RPMI7951 (cell line): ENCODE results near the gene DYNC1I1. TPM values are rescaled to one million over a fixed set of nuclear protein-coding genes. Genes with fewer than 3 reads are reported as not detected.
A peak's percentile ranks its signal among the peaks of the same experiment; 100 is the strongest.
"Not testable (repeated sequence)": the region's sequence is repeated elsewhere in the genome, so short reads cannot be mapped to it uniquely, and the experiment has no call there.

Source experiments
- DNase-seq: peaks from one replicate; pipeline ENCODE4 v3.0.0-alpha.2; 2012; ENCODE audit warnings: low read depth
- total RNA-seq: library from RNA; depleted of rRNA; stranded (reverse); fragments of >200 nt; shearing (Covaris generic); gene quantifications from 2 replicates; pipeline ENCODE4 v1.2.3, GENCODE V29; 2014

DYNC1I1 gene
- total RNA-seq, 1 experiment from 2014 or later = 2.5 TPM

DNA sequence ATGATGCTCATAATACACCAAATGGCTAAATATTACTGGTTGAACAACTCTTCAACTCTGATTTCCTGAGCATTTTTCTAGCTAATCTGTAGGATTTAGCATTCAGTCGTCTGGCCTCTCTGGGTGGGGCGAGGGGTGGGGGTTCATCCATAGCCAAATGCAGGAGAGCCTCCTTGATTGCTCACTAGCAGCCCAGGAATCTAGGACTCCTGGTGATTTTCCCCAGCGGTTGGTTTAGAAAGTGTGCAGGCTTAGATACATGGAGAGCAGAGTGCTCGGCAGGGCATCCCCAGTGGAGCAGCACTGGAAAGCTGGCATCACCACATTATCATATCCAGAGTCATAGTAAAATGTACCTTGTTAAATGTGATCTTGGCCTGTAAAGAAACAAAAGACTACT lies 136.1 kb downstream of the DYNC1I1 start:
- DNase-seq = no peak

DNA sequence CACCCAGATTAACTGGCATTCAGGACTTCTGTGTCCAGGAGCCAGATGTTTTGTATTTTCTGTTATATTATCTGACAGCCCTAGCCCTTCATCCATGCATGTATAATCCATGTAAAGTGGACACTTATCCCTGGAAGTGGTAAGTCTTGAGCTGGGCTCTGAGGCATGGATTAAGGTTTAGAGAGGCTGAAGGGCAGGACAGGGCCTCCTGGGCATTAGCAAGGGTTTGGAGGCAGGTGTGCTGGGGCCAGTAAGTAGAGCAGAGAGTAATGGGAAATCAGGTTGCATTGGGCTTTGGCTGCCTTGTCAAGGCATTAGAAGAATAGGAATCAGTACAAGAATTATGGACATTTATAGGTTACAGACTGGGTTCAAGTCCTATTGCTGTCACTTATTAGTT lies 138.0 kb downstream of the DYNC1I1 start:
- DNase-seq = no peak

DNA sequence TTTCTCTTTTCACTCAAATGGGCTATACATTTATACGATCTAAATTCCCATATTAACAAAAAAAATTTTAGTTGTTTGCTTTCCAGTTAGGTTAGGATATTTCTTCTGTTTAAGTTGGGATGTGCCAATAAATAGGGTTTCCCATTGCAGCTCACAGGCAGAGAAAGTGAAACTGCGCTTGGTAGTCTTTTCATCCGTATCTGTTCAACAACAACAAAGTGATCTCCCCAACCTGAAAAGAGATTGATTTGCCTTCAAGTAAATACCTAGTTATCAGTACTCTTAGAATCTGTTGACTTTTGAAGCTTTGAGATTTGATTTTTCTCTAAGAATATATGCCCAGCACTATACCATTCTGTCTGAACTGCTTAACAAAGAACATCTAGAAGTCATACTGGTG lies 143.4 kb downstream of the DYNC1I1 start:
- DNase-seq = no peak

- peak; percentile 68 for DNase-seq
Observed at GRCh38 chr7:95916573-95917297, 144.4 kb downstream of the DYNC1I1 start.

DNA sequence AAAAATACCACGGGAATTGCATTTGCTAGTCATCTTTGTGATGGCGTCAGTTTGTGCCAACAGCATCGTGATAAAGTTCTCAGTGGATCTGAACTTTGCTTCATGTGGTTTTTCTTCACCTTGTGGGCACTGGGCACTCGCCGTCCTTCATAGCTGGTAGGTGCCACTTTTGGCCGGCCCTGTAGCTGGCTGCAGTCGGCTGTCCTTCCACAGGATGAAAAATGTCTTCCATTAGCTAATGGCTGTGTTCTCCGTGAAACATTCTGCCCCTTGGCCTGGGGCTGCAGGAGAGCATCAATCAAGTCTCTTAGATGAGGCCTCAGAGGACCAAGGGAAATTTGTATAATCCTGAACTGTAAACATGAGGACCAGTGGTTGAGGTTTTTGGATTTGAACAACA lies 145.3 kb downstream of the DYNC1I1 start:
- DNase-seq = no peak

GRCh38 chr7:95919556-95919955 lies 147.2 kb downstream of the DYNC1I1 start:
- DNase-seq = no peak

GRCh38 chr7:95921543-95921942 lies 149.2 kb downstream of the DYNC1I1 start:
- DNase-seq = peak; percentile 56

- DNase-seq = peak; percentile 44
Observed at GRCh38 chr7:95922191-95922590, 149.8 kb downstream of the DYNC1I1 start.

DNA sequence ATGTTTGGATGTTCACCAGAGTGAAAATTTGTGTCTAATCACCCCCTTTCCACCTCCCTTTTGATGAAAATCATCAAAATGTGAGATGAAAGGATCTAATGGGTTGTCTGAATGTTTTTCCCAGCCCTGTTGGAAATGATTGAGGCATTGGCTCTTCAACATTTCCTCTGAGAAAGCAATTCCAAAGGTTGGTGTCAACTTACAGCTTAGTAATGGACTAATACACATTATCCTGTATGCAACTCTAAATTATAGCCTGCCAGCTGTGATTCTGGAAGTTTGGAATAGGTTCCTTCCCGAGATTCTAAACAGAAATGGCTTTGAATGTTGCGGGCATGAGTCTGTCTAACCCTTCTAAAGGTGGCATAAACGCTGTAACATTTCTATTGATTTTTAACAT lies 152.9 kb downstream of the DYNC1I1 start:
- DNase-seq = no peak

- DNase-seq = no peak
Observed at GRCh38 chr7:95925971-95926370, 153.6 kb downstream of the DYNC1I1 start.

DNA sequence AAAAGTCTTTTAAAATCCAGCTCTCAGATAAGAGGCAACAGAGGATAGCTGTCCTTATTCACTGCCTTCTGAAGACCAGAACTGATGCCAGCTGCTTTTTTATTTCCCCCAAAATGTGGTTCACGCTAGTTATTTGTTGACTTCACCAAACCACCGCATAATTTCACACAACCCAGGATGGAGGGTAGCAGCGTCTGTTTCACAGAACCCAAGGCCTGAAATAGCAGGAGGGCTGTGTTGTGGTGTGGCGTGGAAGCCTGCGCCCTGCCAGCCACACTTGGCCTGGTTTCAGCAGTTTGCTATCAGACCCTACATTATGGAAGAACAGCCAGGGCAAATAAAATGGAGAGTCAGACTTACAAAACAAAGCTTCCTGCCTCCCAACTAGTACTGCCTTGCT lies 155.4 kb downstream of the DYNC1I1 start:
- no peak for DNase-seq

DNA sequence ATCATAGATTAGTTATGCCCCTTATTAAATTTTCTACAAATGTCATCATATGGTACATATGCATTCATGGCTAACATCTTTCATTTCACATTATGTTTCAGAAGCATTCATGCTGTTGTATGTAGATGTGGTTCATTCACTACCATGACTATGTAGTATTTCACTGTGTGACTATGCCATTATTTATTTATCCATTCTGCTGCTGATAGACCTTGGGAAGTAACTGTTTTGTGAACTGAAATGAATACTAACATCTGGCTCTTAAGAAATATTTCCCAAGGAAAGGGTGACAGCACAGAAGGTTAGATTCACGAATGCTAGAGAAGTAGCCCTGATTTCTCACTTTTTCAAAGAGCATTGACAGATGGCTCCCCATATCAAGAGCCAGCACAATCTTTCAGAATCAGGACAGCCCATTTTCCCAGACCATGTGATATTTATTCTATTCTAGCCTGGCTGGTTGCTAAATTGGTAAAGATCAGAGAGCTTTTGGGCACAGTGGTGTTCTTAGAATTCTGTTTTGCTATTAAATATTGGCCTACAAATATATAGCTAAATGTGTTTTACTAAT lies 157.4 kb downstream of the DYNC1I1 start:
- DNase-seq = no peak

DNA sequence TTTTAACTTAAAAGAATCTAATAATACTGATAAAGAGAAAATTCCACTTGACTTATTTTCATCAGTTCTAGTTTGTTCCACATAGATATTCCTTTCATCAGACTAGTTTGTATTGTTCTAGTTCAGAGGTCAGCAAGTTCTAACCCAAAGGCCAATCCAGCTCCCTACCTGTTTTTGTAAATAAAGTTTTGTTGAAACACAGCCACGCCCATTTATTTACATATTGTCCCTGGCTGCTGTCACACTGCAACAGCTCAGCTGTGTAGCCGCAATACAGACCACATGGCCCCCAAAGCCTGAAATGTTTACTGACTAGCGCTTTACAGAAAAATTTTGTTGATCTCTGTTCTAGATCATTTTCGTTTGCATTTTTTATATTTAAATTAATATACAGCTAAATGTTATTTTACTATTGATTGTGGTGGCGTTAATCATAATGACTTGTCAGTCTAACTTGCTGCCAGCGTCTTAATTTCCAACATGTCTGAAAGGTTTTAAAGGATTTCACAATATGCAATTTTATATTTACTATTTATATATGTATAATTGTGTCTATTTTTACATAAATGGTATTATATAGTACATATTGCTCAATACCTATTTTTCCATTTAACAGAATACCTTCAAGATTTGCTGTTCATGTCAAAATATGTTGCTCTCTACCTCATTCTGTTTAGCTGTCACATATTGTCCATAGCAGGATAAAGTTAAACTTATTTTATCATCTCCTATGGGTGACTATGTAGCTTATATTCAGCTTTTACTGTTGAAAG lies 159.3 kb downstream of the DYNC1I1 start:
- DNase-seq = no peak

DNA sequence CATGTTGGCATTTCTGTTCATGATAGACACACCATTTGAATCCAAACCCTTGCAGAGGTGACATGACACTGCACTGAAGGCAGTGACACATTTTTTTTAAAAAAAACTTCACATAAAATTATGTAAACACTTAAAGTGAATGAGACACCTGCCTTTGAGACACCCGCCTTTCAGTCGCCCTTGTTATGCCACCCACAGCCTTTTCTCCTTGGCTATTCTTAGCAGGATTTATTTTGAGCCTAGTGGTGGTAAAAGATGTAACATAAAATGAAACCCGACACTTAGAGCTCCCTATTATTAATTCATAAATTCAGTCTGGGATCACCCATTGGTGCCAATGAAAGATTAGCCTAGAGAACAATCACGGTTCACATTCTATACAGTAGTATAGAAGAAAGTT lies 161.3 kb downstream of the DYNC1I1 start:
- DNase-seq = no peak

GRCh38 chr7:95944867-95945266 lies 172.5 kb downstream of the DYNC1I1 start:
- not testable (repeated sequence) for DNase-seq

DNA sequence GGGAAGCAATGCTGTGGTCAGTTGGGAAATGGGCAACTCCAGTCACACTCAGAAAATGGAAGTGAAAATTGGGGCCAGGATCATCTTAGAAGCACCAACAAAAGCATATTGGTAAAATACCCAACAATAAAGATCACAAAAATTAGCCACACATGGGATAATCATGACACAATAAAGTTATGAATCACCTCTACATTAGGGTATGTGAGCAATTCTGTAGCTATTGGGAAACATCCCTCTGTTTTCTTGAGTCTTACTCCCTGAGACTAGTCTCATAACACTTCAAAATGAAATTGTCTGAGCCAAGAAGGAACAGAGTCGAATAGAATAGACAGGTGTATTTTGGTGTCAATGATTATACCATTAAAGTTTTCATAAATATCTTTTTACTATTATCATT lies 178.3 kb downstream of the DYNC1I1 start:
- no peak for DNase-seq

GRCh38 chr7:95951531-95951930 lies 179.2 kb downstream of the DYNC1I1 start:
- no peak for DNase-seq

DNA sequence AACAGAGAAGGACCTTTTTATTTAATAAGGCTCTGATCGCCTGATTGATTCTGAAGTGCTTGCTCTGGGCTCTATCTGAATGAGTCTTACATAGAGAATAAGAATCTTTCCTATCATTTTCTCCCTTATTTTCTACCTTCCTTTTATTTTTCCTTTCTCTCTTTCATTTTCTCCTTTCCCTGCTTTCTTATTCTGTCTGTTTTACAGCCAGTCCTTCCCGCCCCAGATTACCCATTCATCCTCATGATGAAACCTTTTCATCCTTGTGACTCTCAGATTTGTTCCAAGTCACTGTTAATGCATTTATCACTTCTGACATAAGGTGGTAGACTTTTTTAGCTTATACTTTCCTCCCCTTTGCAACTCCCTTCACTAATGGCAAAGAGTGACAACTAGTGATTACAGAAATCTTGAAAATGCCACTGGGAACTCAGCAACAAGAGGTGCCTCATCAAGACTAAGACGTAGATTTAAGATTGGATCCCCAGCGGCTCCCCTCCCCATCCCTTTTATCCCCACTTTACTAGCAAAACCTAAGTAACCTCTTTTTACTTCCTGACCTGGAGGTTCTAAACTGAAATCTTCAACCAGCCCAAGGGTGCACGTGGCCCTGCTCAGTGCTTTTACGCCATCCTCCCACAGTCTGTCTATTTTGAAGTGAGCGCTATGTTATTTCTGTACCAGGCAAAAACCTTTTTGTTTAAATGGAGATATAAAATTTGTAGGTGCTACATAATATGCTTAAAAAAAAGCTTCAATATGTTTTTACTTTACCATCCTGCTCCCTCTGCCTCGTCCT lies 179.8 kb downstream of the DYNC1I1 start:
- DNase-seq = no peak

- no peak for DNase-seq
Observed at GRCh38 chr7:95952851-95953250, 180.5 kb downstream of the DYNC1I1 start.

GRCh38 chr7:95955748-95956147 lies 183.4 kb downstream of the DYNC1I1 start:
- no peak for DNase-seq

GRCh38 chr7:95957510-95957909 lies 185.2 kb downstream of the DYNC1I1 start:
- no peak for DNase-seq

- no peak for DNase-seq
Observed at GRCh38 chr7:95960706-95961244, 188.4 kb downstream of the DYNC1I1 start.
